T-cell (primary cell): Measurements from ENCODE around the gene MUC13. TPM values are rescaled to one million over a fixed set of nuclear protein-coding genes. Genes with fewer than 3 reads are reported as not detected.

Experiments
- ATAC-seq, 4 experiments: fragments of 200-7000 bp in 3 of 4; fragments of 150-1000 bp in 1 of 4; cut with Tn5 transposase; replicated peaks in 1 of 4; 1 replicate in 3 of 4; 2 replicates in 1 of 4; pipeline ENCODE4 v1.10.0; 2021; ENCODE audit warnings: moderate library complexity in 3 of 4, mild to moderate bottlenecking in 2 of 4, moderate number of reproducible peaks in 1 of 4
- CTCF ChIA-PET, 2 donors: fragments of 300-600 bp; sonication (Branson Sonifier 250); formaldehyde crosslinking; loops; one replicate each; lab custom pipeline; 2022; ENCODE audit warnings: antibody characterized with exemption in 2 of 2; lab: Charles Lee
- POLR2A ChIA-PET, 2 donors: fragments of 300-600 bp; sonication (Branson Sonifier 250); formaldehyde crosslinking; loops; one replicate each; lab custom pipeline; 2022; ENCODE audit warnings: antibody characterized with exemption in 2 of 2; lab: Charles Lee
- DNase-seq, 35 experiments: peaks; one replicate each; pipeline versions ENCODE4 v3.0.0 to v3.0.0-alpha.2; 2013 to 2023
- H3K27ac ChIP-seq: one replicate; pipeline ENCODE4 v1.5.1; 2013; ENCODE audit warnings: low read length
- H3K27me3 ChIP-seq, 2 experiments: replicated peaks in 1 of 2; 1 replicate in 1 of 2; 2 replicates in 1 of 2; pipeline versions ENCODE4 v1.6.1 to v1.7.0; 2013; ENCODE audit warnings: low read length in 1 of 2, mixed read lengths in 1 of 2; ENCODE audit not compliant: control insufficient read depth in 2 of 2, insufficient read depth in 2 of 2; ENCODE audit errors: extremely low read depth in 1 of 2
- H3K36me3 ChIP-seq, 2 donors: 1 replicate in 1 of 2; 2 replicates in 1 of 2; pipeline versions ENCODE4 v1.6.1 to v1.7.0; 2013; ENCODE audit warnings: low read length in 1 of 2; ENCODE audit not compliant: control insufficient read depth in 2 of 2, insufficient read depth in 1 of 2; ENCODE audit errors: extremely low read depth in 1 of 2
- H3K4me1 ChIP-seq, 2 experiments: 1 replicate in 1 of 2; 2 replicates in 1 of 2; pipeline versions ENCODE4 v1.6.1 to v1.7.0; 2013; ENCODE audit warnings: low read length in 2 of 2, mixed read lengths in 1 of 2; ENCODE audit not compliant: insufficient read depth in 2 of 2, control insufficient read depth in 1 of 2; ENCODE audit errors: extremely low read depth in 1 of 2
- H3K4me3 ChIP-seq, 2 donors: 1 replicate in 1 of 2; 2 replicates in 1 of 2; pipeline versions ENCODE4 v1.5.1 to v1.7.0; 2013; ENCODE audit warnings: mild to moderate bottlenecking in 2 of 2, low read length in 1 of 2, moderate library complexity in 1 of 2; ENCODE audit not compliant: control insufficient read depth in 1 of 2; ENCODE audit errors: extremely low read depth in 1 of 2
- H3K9me3 ChIP-seq: 2 replicates; pipeline ENCODE4 v1.7.0; 2013
- H3K27ac Mint-ChIP-seq, 2 donors: one replicate each; pipeline ENCODE4 v1.8.0; 2020 to 2021; ENCODE audit warnings: mild to moderate bottlenecking in 2 of 2, mixed read lengths in 2 of 2
- H3K27me3 Mint-ChIP-seq, 2 donors: one replicate each; pipeline ENCODE4 v1.8.0; 2021 to 2022; ENCODE audit warnings: mixed read lengths in 2 of 2
- H3K36me3 Mint-ChIP-seq: one replicate; pipeline ENCODE4 v1.8.0; 2021; ENCODE audit warnings: mixed read lengths
- H3K4me1 Mint-ChIP-seq, 3 donors: one replicate each; pipeline ENCODE4 v1.8.0; 2020 to 2022; ENCODE audit warnings: mixed read lengths in 3 of 3, mild to moderate bottlenecking in 1 of 3
- H3K4me3 Mint-ChIP-seq, 3 donors: one replicate each; pipeline ENCODE4 v1.8.0; 2020 to 2022; ENCODE audit warnings: mild to moderate bottlenecking in 3 of 3, mixed read lengths in 3 of 3, moderate library complexity in 3 of 3
- H3K9me3 Mint-ChIP-seq, 3 donors: one replicate each; pipeline ENCODE4 v1.8.0; 2020 to 2022; ENCODE audit warnings: mixed read lengths in 3 of 3
- WGBS: methylation state at CpG from one replicate; pipeline ENCODE4 v1.1.5; 2013; ENCODE audit warnings: missing lambda C conversion rate; ENCODE audit not compliant: insufficient coverage; 5-methylcytosine and 5-hydroxymethylcytosine counted together
- total RNA-seq, 35 experiments: library from RNA in 6 of 35; stranded (reverse) in 6 of 35; fragments of 120-200 nt in 1 of 35; gene quantifications; one replicate each; pipeline versions ENCODE4 v1.2.1 to v1.2.4 and lab custom pipeline; 2013 to 2026

MUC13 gene
- total RNA-seq, 5 donors from 2014 or later (not counting 1 experiment from before 2014, with no cell fraction given): 0.13 to 6.7 (median 0.18) TPM

- WGBS: 76% methylated on average over 3 of the region's 7 CpGs
- no peaks in the 10 kb centered on the region for H3K27me3 ChIP-seq
- Mint-ChIP-seq H3K27ac (no peak overlapping the region), H3K27me3 (peaks cover 2 to 4% of the 10 kb centered on the region in 2 donors), H3K36me3 (no peaks in the 10 kb centered on the region), H3K9me3 (no peaks in the 10 kb centered on the region), H3K4me3 (no peak overlapping the region), H3K4me1 (peaks cover 4 to 5% (median 5%) of the 10 kb centered on the region in 3 donors)
- no peaks in the 10 kb centered on the region for H3K36me3 ChIP-seq
- DNase-seq (no peak), ATAC-seq (no peak)
- CTCF ChIA-PET: interaction anchor here in 1 of 2 donors (1.1 to 1.8 kb wide), 2 partner anchors 134 to 135 kb away, joined by 3 to 7 read pairs; no protein-coding TSS in a partner anchor
- no peak overlapping the region for H3K27ac ChIP-seq
- H3K9me3 ChIP-seq: no peaks in the 10 kb centered on the region
- POLR2A ChIA-PET: interaction anchor here in 1 of 2 donors (0.7 kb wide), 1 partner anchor 377 kb away, joined by 7 read pairs; no protein-coding TSS in a partner anchor
- H3K4me1 ChIP-seq: no peaks in the 10 kb centered on the region
- H3K4me3 ChIP-seq: no peak overlapping the region
These were observed 38.8 kb downstream of the MUC13 start for GRCh38 chr3:124895756-124896155.

- no peak overlapping the region for H3K27ac Mint-ChIP-seq
- H3K36me3 Mint-ChIP-seq: no peaks in the 10 kb centered on the region
- Histone ChIP-seq H3K4me3 (no peak overlapping the region), H3K27me3 (peaks cover under 1 to 9% of the 10 kb centered on the region in 2 experiments), H3K9me3 (no peaks in the 10 kb centered on the region), H3K36me3 (no peaks in the 10 kb centered on the region), H3K4me1 (no peaks in the 10 kb centered on the region), H3K27ac (no peak overlapping the region)
- H3K4me1 Mint-ChIP-seq: no peaks in the 10 kb centered on the region
- ATAC-seq (no peak), DNase-seq (no peak)
- ChIA-PET POLR2A (no interaction called here), CTCF (no interaction called here)
- no peaks in the 10 kb centered on the region for H3K9me3 Mint-ChIP-seq
- H3K4me3 Mint-ChIP-seq: no peak overlapping the region
- peaks cover 13 to 15% of the 10 kb centered on the region in 2 donors for H3K27me3 Mint-ChIP-seq
- no CpG with 5 or more reads among the region's 2 CpGs for WGBS
These were observed 41.0 kb downstream of the MUC13 start for GRCh38 chr3:124893526-124893925.

- ChIA-PET POLR2A (no interaction called here), CTCF (interaction anchor here in 1 of 2 donors (0.8 kb wide), 1 partner anchor 9 kb away, joined by 3 read pairs; no protein-coding TSS in a partner anchor)
- WGBS: 90% methylated on average over 2 of the region's 5 CpGs
- Histone ChIP-seq H3K27ac (no peak overlapping the region), H3K4me1 (peaks cover 0 to 14% of the 10 kb centered on the region in 2 experiments), H3K36me3 (no peaks in the 10 kb centered on the region), H3K9me3 (no peaks in the 10 kb centered on the region), H3K4me3 (no peak overlapping the region), H3K27me3 (peaks cover 2 to 32% of the 10 kb centered on the region in 2 experiments)
- H3K27me3 Mint-ChIP-seq: peaks cover 24 to 29% of the 10 kb centered on the region in 2 donors
- H3K9me3 Mint-ChIP-seq: no peaks in the 10 kb centered on the region
- DNase-seq: no peak
- H3K36me3 Mint-ChIP-seq: no peaks in the 10 kb centered on the region
- H3K4me3 Mint-ChIP-seq: no peak overlapping the region
- no peak for ATAC-seq
- H3K4me1 Mint-ChIP-seq: peaks cover 0 to 9% (median 4%) of the 10 kb centered on the region in 3 donors
- no peak overlapping the region for H3K27ac Mint-ChIP-seq
These were observed 43.9 kb downstream of the MUC13 start for GRCh38 chr3:124890573-124891190.

GRCh38 chr3:124888482-124889441, 45.8 kb downstream of the MUC13 start:
- no peak for DNase-seq
- Mint-ChIP-seq H3K9me3 (no peaks in the 10 kb centered on the region), H3K27me3 (peaks cover 43 to 45% of the 10 kb centered on the region in 2 donors), H3K27ac (no peak overlapping the region), H3K36me3 (no peaks in the 10 kb centered on the region), H3K4me1 (peaks cover 0 to 10% (median 4%) of the 10 kb centered on the region in 3 donors), H3K4me3 (peak overlapping the region; percentile 60 to 76 (median 63))
- ChIA-PET CTCF (no interaction called here), POLR2A (no interaction called here)
- 50% methylated on average over 2 of the region's 8 CpGs for WGBS
- H3K9me3 ChIP-seq: no peaks in the 10 kb centered on the region
- no peak for ATAC-seq
- H3K4me3 ChIP-seq: no peak overlapping the region
- no peak overlapping the region for H3K27ac ChIP-seq
- no peaks in the 10 kb centered on the region for H3K36me3 ChIP-seq
- H3K27me3 ChIP-seq: peaks cover 2 to 42% of the 10 kb centered on the region in 2 experiments
- peaks cover 0 to 14% of the 10 kb centered on the region in 2 experiments for H3K4me1 ChIP-seq

- 100% methylated on average over 2 of the region's 11 CpGs for WGBS
- H3K4me3 ChIP-seq: peak overlapping the region; percentile 48 to 49
- no peaks in the 10 kb centered on the region for H3K9me3 Mint-ChIP-seq
- no peak overlapping the region for H3K27ac Mint-ChIP-seq
- H3K4me1 ChIP-seq: peaks cover 0 to 14% of the 10 kb centered on the region in 2 experiments
- peak overlapping the region; percentile 60 to 76 (median 63) for H3K4me3 Mint-ChIP-seq
- H3K36me3 Mint-ChIP-seq: no peaks in the 10 kb centered on the region
- H3K27ac ChIP-seq: no peak overlapping the region
- POLR2A ChIA-PET: no interaction called here
- no peaks in the 10 kb centered on the region for H3K36me3 ChIP-seq
- H3K27me3 ChIP-seq: peaks cover 2 to 44% of the 10 kb centered on the region in 2 experiments
- DNase-seq (no peak), ATAC-seq (no peak)
- peaks cover 0 to 10% (median 4%) of the 10 kb centered on the region in 3 donors for H3K4me1 Mint-ChIP-seq
- peaks cover 49 to 51% of the 10 kb centered on the region in 2 donors for H3K27me3 Mint-ChIP-seq
- CTCF ChIA-PET: no interaction called here
- no peaks in the 10 kb centered on the region for H3K9me3 ChIP-seq
These were observed 46.6 kb downstream of the MUC13 start for GRCh38 chr3:124887932-124888298.
